Neutrophil (primary cell): ENCODE results near the gene TRPM2.
"Not testable (repeated sequence)": the region's sequence is repeated elsewhere in the genome, so short reads cannot be mapped to it uniquely, and the experiment has no call there.

Experiments
- H3K27ac ChIP-seq: fragments of 200-600 bp; sonication (generic); 2 replicates; pipeline ENCODE4 v1.5.1; 2016; ENCODE audit warnings: mild to moderate bottlenecking, moderate library complexity
- H3K27me3 ChIP-seq: fragments of 200-600 bp; sonication (generic); 2 replicates; pipeline ENCODE4 v1.6.0; 2016; ENCODE audit warnings: mild to moderate bottlenecking
- H3K36me3 ChIP-seq: fragments of 200-600 bp; sonication (generic); 2 replicates; pipeline ENCODE4 v1.5.1; 2017
- H3K4me1 ChIP-seq, 2 experiments: fragments of 200-600 bp in 1 of 2; sonication (generic) in 1 of 2; 1 replicate in 1 of 2; 2 replicates in 1 of 2; pipeline versions ENCODE4 v1.5.1 to v1.6.1; 2013 to 2016; ENCODE audit warnings: low read depth in 1 of 2, low read length in 1 of 2, mild to moderate bottlenecking in 1 of 2, moderate library complexity in 1 of 2; ENCODE audit not compliant: control insufficient read depth in 1 of 2, insufficient read depth in 1 of 2
- H3K4me3 ChIP-seq, 2 experiments: fragments of 200-600 bp in 1 of 2; sonication (generic) in 1 of 2; 1 replicate in 1 of 2; 2 replicates in 1 of 2; pipeline ENCODE4 v1.5.1; 2013 to 2016; ENCODE audit warnings: low read depth in 1 of 2, low read length in 1 of 2, mild to moderate bottlenecking in 1 of 2, moderate library complexity in 1 of 2
- H3K9me3 ChIP-seq: fragments of 200-600 bp; sonication (generic); 2 replicates; pipeline ENCODE4 v1.5.1; 2016
- CTCF ChIP-seq: fragments of 200-600 bp; sonication (generic); IDR thresholded peaks from 2 replicates; pipeline ENCODE4 v1.5.1; 2016; ENCODE audit warnings: antibody characterized with exemption

The TRPM2 gene

GRCh38 chr21:44478124-44478800 lies 124.8 kb downstream of the TRPM2 start:
- Histone ChIP-seq H3K4me3 (no peak overlapping the region), H3K36me3 (no peaks in the 10 kb centered on the region), H3K27me3 (no peaks in the 10 kb centered on the region), H3K4me1 (peaks cover 6% of the 10 kb centered on the region in 2 experiments), H3K9me3 (no peaks in the 10 kb centered on the region), H3K27ac (no peak overlapping the region)
- TF ChIP-seq CTCF: no peak

- H3K4me3 ChIP-seq: no peak overlapping the region
- TF ChIP-seq CTCF: no peak
- no peak overlapping the region for H3K27ac ChIP-seq
- H3K9me3 ChIP-seq: no peaks in the 10 kb centered on the region
- H3K4me1 ChIP-seq: peaks cover 6% of the 10 kb centered on the region in 2 experiments
- H3K36me3 ChIP-seq: no peaks in the 10 kb centered on the region
- peaks cover 4% of the 10 kb centered on the region for H3K27me3 ChIP-seq
These were observed 125.4 kb downstream of the TRPM2 start for GRCh38 chr21:44478801-44479167.

- not testable (repeated sequence) for H3K4me3 ChIP-seq, H3K9me3 ChIP-seq, H3K4me1 ChIP-seq, H3K36me3 ChIP-seq, H3K27ac ChIP-seq
- peaks cover 11% of the 10 kb centered on the region for H3K27me3 ChIP-seq
- TF ChIP-seq CTCF: peak; percentile 48
These were observed 126.3 kb downstream of the TRPM2 start for GRCh38 chr21:44479556-44480199.

- no peak overlapping the region for H3K27ac ChIP-seq
- peaks cover 6% of the 10 kb centered on the region in 2 experiments for H3K4me1 ChIP-seq
- H3K36me3 ChIP-seq: no peaks in the 10 kb centered on the region
- peaks cover 16% of the 10 kb centered on the region for H3K27me3 ChIP-seq
- no peak for TF ChIP-seq CTCF
- H3K9me3 ChIP-seq: no peaks in the 10 kb centered on the region
- H3K4me3 ChIP-seq: no peak overlapping the region
These were observed 127.0 kb downstream of the TRPM2 start for GRCh38 chr21:44480200-44481053.

- Histone ChIP-seq H3K27ac (no peak overlapping the region), H3K36me3 (no peaks in the 10 kb centered on the region), H3K4me3 (no peak overlapping the region), H3K27me3 (peaks cover 22% of the 10 kb centered on the region), H3K9me3 (no peaks in the 10 kb centered on the region), H3K4me1 (peaks cover 6% of the 10 kb centered on the region in 2 experiments)
- no peak for TF ChIP-seq CTCF
These were observed 129.3 kb downstream of the TRPM2 start for GRCh38 chr21:44482581-44483287.
